Loucy (cell line): ENCODE results near the gene POLD4.

Experiments used
- H2AFZ ChIP-seq: fragments of 200-600 bp; sonication (generic); 2 replicates; pipeline ENCODE4 v1.6.0; 2016; ENCODE audit warnings: antibody characterized with exemption, mild to moderate bottlenecking, low read length, moderate library complexity
- H3F3A ChIP-seq: fragments of 200-600 bp; 2 replicates; pipeline ENCODE4 v1.6.0; 2016; ENCODE audit warnings: antibody characterized with exemption, low read depth, mild to moderate bottlenecking
- H3K27me3 ChIP-seq: fragments of 200-600 bp; sonication (generic); 2 replicates; pipeline ENCODE4 v1.6.1; 2014; ENCODE audit warnings: low read length, mild to moderate bottlenecking; ENCODE audit not compliant: insufficient read depth, poor library complexity, severe bottlenecking
- H3K36me3 ChIP-seq: fragments of 200-600 bp; sonication (generic); 2 replicates; pipeline ENCODE4 v1.6.1; 2016; ENCODE audit warnings: low read length; ENCODE audit not compliant: insufficient read depth
- H3K4me1 ChIP-seq: fragments of 200-600 bp; sonication (generic); 2 replicates; pipeline ENCODE4 v1.5.1; 2014; ENCODE audit warnings: low read length, mild to moderate bottlenecking; ENCODE audit not compliant: insufficient read depth, poor library complexity, severe bottlenecking
- H3K4me2 ChIP-seq: fragments of 200-600 bp; sonication (generic); 2 replicates; pipeline ENCODE4 v1.6.0; 2014; ENCODE audit warnings: antibody characterized with exemption, low read length, low read depth, mild to moderate bottlenecking; ENCODE audit not compliant: poor library complexity, severe bottlenecking
- H3K4me3 ChIP-seq: fragments of 200-600 bp; sonication (generic); 2 replicates; pipeline ENCODE4 v1.5.1; 2014; ENCODE audit warnings: low read length, mild to moderate bottlenecking, mixed read lengths; ENCODE audit not compliant: poor library complexity, severe bottlenecking
- H3K79me2 ChIP-seq: fragments of 200-600 bp; sonication (generic); 2 replicates; pipeline ENCODE4 v1.6.1; 2014; ENCODE audit warnings: low read length; ENCODE audit not compliant: insufficient read depth
- H3K9ac ChIP-seq: fragments of 200-600 bp; sonication (generic); 2 replicates; pipeline ENCODE4 v1.6.0; 2014; ENCODE audit warnings: mild to moderate bottlenecking, low read depth, low read length, moderate library complexity; ENCODE audit not compliant: poor library complexity, severe bottlenecking
- H3K9me2 ChIP-seq: fragments of 200-600 bp; sonication (generic); replicated peaks from 2 replicates; pipeline ENCODE4 v1.6.1; 2016; ENCODE audit warnings: low read depth, low read length, mixed read lengths
- H3K9me3 ChIP-seq: fragments of 200-600 bp; sonication (generic); 2 replicates; pipeline ENCODE4 v1.6.1; 2014; ENCODE audit warnings: mild to moderate bottlenecking, antibody characterized with exemption, low read length, low read depth; ENCODE audit not compliant: insufficient read depth
- H4K20me1 ChIP-seq: fragments of 200-600 bp; sonication (generic); 2 replicates; pipeline ENCODE4 v1.6.0; 2014; ENCODE audit warnings: antibody characterized with exemption, low read length, mild to moderate bottlenecking; ENCODE audit not compliant: insufficient read depth, poor library complexity, severe bottlenecking
- EZH2phosphoT487 ChIP-seq: fragments of 200-600 bp; IDR thresholded peaks from 2 replicates; pipeline ENCODE4 v1.6.1; 2018; ENCODE audit warnings: antibody characterized with exemption, mild to moderate bottlenecking, moderate library complexity, borderline replicate concordance
- TF ChIP-seq, protein P1 (sequence below): fragments of 200-600 bp; sonication (generic); conservative IDR thresholded peaks from 2 replicates; pipeline ENCODE4 v1.5.1; 2014; ENCODE audit warnings: mild to moderate bottlenecking, antibody characterized with exemption, low read length

Gene POLD4

DNA sequence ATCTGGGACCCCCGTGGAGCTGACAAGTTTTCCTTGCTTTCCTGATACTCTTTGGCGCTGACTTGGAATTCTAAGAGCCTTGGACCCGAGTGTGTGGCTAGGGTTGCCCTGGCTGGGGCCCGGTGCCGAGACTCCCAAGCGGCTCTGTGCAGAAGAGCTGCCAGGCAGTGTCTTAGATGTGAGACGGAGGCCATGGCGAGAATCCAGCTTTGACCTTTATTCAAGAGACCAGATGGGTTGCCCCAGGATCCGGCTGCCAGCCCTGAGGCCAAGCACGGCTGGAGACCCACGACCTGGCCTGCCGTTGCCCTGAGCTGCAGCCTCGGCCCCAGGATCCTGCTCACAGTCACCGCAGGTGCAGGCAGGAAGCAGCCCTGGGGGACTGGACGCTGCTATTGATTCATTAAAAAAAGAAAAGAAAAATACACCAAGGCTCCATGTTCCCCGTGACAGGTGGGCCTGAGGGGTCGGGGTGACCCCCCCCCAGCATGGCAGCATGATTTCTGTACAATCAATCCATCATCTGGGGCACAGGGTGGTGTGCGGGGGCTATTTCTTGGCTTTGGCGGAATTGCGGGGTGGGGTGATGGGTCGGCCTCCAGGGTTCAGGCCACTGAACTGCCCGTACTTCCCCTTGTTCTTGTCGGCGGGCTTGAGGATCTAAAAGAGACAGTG, 44.8 kb upstream of the POLD4 start:
- Histone ChIP-seq H4K20me1 (peaks cover 54% of the 10 kb centered on the region), H3K4me2 (peak overlapping the region; percentile 94)

DNA sequence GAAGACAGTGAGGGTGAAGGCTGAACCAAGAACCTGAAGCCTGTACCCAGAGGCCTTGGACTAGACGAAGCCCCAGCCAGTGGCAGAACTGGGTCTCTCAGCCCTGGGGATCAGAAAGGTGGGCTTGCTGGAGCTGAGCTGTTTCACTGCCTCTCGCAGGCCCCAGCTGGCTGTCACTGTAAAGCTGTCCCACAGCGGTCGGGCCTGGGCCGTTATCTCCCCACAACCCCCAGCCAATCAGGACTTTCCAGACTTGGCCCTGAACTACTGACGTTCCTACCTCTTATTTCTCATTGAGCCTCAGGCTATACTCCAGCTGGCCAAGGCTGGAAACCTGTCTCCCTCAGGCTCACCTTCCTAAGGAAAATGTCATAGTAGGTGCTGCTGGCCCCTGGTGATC, 44.2 kb upstream of the POLD4 start:
- no peak for TF ChIP-seq EZH2phosphoT487
- TF ChIP-seq, protein P1, sequence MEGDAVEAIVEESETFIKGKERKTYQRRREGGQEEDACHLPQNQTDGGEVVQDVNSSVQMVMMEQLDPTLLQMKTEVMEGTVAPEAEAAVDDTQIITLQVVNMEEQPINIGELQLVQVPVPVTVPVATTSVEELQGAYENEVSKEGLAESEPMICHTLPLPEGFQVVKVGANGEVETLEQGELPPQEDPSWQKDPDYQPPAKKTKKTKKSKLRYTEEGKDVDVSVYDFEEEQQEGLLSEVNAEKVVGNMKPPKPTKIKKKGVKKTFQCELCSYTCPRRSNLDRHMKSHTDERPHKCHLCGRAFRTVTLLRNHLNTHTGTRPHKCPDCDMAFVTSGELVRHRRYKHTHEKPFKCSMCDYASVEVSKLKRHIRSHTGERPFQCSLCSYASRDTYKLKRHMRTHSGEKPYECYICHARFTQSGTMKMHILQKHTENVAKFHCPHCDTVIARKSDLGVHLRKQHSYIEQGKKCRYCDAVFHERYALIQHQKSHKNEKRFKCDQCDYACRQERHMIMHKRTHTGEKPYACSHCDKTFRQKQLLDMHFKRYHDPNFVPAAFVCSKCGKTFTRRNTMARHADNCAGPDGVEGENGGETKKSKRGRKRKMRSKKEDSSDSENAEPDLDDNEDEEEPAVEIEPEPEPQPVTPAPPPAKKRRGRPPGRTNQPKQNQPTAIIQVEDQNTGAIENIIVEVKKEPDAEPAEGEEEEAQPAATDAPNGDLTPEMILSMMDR = no peak
- Histone ChIP-seq H3K9me3 (no peaks in the 10 kb centered on the region), H3K9ac (peak overlapping the region; percentile 60), H3K27me3 (no peaks in the 10 kb centered on the region), H3K4me1 (peaks cover 58% of the 10 kb centered on the region), H3K4me2 (peak overlapping the region; percentile 94), H3K79me2 (peaks cover 85% of the 10 kb centered on the region), H4K20me1 (peaks cover 57% of the 10 kb centered on the region), H3K9me2 (no peaks in the 10 kb centered on the region), H3K4me3 (peak overlapping the region; percentile 71), H3F3A (peaks cover 6% of the 10 kb centered on the region; the same call in 1 of the 2 replicates), H3K36me3 (peaks cover 22% of the 10 kb centered on the region; the same call in 1 of the 2 replicates), H2AFZ (no peak overlapping the region)

More for the DNA sequence above, 44.8 kb upstream of the POLD4 start:
- H3K9me2 ChIP-seq = no peaks in the 10 kb centered on the region
- H3K9me3 ChIP-seq = no peaks in the 10 kb centered on the region
- peaks cover 6% of the 10 kb centered on the region; the same call in 1 of the 2 replicates for H3F3A ChIP-seq
- TF ChIP-seq EZH2phosphoT487 = no peak
- TF ChIP-seq, protein P1 = no peak
- H3K79me2 ChIP-seq = peaks cover 86% of the 10 kb centered on the region
- H2AFZ ChIP-seq = no peak overlapping the region
- H3K27me3 ChIP-seq = no peaks in the 10 kb centered on the region
- H3K4me1 ChIP-seq = peaks cover 61% of the 10 kb centered on the region
- peak overlapping the region; percentile 71 for H3K4me3 ChIP-seq
- peaks cover 22% of the 10 kb centered on the region; the same call in 1 of the 2 replicates for H3K36me3 ChIP-seq
- peak overlapping the region; percentile 60 for H3K9ac ChIP-seq

DNA sequence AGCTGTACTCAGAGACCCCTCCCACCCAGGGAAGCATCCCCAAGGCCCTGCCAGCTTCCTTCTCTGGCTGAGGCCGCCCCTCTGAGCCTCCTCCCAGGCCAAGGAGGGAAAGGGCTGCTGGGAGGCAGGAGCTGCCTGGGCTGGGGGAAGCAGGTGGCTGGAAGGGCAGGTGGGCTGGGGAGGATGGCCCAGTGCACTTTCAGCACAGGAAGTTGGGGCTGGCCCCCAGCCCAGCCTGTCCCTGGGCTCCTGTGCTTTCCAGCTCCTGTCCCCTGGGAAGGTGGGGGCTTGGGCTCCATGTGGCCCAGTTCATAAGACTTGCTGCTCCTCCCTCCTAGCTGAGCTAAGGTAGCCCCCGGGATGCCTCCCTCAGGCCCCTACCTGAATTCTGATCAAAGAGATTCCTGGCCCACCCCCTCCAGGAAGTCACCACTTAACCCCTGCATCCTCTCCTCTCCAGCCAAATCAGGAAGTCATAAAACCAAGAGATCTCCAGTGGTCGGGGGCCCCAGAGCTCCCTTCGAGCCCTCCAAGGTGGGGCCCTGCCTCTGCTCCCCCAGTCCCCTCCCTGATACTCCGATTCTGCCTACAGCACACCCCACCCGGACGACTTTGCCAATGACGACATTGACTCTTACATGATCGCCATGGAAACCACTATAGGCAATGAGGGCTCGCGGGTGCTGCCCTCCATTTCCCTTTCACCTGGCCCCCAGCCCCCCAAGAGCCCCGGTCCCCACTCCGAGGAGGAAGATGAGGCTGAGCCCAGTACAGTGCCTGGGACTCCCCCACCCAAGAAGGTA, 43.4 kb upstream of the POLD4 start:
- Histone ChIP-seq H3K9me2 (no peaks in the 10 kb centered on the region), H2AFZ (no peak overlapping the region), H4K20me1 (peaks cover 60% of the 10 kb centered on the region), H3K4me1 (peaks cover 56% of the 10 kb centered on the region), H3K27me3 (no peaks in the 10 kb centered on the region), H3K79me2 (peaks cover 89% of the 10 kb centered on the region), H3K4me3 (peak overlapping the region; percentile 71), H3K4me2 (peak overlapping the region; percentile 94), H3F3A (no peaks in the 10 kb centered on the region), H3K9me3 (no peaks in the 10 kb centered on the region), H3K36me3 (peaks cover 22% of the 10 kb centered on the region; the same call in 1 of the 2 replicates), H3K9ac (peak overlapping the region; percentile 60)
- TF ChIP-seq, protein P1 = no peak
- TF ChIP-seq EZH2phosphoT487 = no peak
